Left ventricle myocardium inferior (tissue), 1 donor: Measurements from ENCODE around the gene TOMM22. TPM values are rescaled to one million over a fixed set of nuclear protein-coding genes. Genes with fewer than 3 reads are reported as not detected.

Source experiments
- DNase-seq: peaks from one replicate; pipeline ENCODE4 v3.0.0-alpha.2; 2020
- H3K27ac ChIP-seq: fragments of 200-600 bp; replicated peaks from 2 replicates; pipeline ENCODE4 v1.8.0; 2021
- H3K27me3 ChIP-seq: fragments of 200-600 bp; 2 replicates; pipeline ENCODE4 v1.8.0; 2021; ENCODE audit warnings: low read depth
- H3K36me3 ChIP-seq: fragments of 200-600 bp; 2 replicates; pipeline ENCODE4 v1.8.0; 2021
- H3K4me1 ChIP-seq: fragments of 200-600 bp; 2 replicates; pipeline ENCODE4 v1.8.0; 2021
- H3K4me3 ChIP-seq: fragments of 200-600 bp; 2 replicates; pipeline ENCODE4 v1.8.0; 2021; ENCODE audit warnings: mild to moderate bottlenecking, moderate library complexity
- H3K9me3 ChIP-seq: fragments of 200-600 bp; replicated peaks from 2 replicates; pipeline ENCODE4 v1.8.0; 2021
- intact Hi-C: fragments of 100-400 bp; cut with micrococcal nuclease; formaldehyde crosslinking; loops from one replicate; pipeline ENCODE4 v1.11.0; 2022
- total RNA-seq: library from RNA; stranded (reverse); fragmentation: NEBNext Ultra II Directional; extraction: Animal tissue kit (Norgen Biotek cat#: 25700); gene quantifications from one replicate; pipeline ENCODE4 v1.2.1, GENCODE V29; 2021
- TF ChIP-seq, protein P1 (sequence below): fragments of 200-600 bp; IDR thresholded peaks from 2 replicates; pipeline ENCODE4 v1.8.0; 2021; ENCODE audit warnings: antibody characterized with exemption, mild to moderate bottlenecking, borderline replicate concordance
- donor health status: DM: no; HTN: yes; CAD: no; lungs with severe emphysema.

The TOMM22 gene
- total RNA-seq, 1 donor from 2014 or later, result 66.6 TPM

DNA sequence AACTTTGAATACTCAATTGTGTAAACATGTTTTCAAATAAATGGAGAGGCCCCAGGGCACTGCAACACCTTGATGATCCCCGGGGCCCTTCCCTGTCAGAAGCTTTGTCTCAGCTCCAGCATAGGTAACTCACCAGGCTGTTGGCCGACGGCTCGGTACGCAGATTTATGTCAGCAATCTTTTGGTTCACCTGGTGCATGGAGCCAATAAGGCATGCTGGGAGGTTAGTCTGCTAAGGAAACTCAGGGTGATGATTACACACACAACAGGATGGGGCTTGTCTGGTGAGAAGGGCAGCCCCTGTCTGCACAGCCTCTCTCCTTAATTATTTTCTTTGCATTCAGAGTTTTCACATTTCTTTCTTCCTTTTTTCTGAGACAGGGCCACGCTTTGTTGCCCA, 36.3 kb upstream of the TOMM22 start:
- intact Hi-C loops, result no loop called here
- Histone ChIP-seq H3K9me3 (no peaks in the 10 kb centered on the region), H3K4me3 (no peak overlapping the region), H3K36me3 (no peaks in the 10 kb centered on the region), H3K27me3 (no peaks in the 10 kb centered on the region), H3K4me1 (no peaks in the 10 kb centered on the region), H3K27ac (no peak overlapping the region)
- TF ChIP-seq, protein P1, sequence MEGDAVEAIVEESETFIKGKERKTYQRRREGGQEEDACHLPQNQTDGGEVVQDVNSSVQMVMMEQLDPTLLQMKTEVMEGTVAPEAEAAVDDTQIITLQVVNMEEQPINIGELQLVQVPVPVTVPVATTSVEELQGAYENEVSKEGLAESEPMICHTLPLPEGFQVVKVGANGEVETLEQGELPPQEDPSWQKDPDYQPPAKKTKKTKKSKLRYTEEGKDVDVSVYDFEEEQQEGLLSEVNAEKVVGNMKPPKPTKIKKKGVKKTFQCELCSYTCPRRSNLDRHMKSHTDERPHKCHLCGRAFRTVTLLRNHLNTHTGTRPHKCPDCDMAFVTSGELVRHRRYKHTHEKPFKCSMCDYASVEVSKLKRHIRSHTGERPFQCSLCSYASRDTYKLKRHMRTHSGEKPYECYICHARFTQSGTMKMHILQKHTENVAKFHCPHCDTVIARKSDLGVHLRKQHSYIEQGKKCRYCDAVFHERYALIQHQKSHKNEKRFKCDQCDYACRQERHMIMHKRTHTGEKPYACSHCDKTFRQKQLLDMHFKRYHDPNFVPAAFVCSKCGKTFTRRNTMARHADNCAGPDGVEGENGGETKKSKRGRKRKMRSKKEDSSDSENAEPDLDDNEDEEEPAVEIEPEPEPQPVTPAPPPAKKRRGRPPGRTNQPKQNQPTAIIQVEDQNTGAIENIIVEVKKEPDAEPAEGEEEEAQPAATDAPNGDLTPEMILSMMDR, result no peak
- DNase-seq, result no peak

DNA sequence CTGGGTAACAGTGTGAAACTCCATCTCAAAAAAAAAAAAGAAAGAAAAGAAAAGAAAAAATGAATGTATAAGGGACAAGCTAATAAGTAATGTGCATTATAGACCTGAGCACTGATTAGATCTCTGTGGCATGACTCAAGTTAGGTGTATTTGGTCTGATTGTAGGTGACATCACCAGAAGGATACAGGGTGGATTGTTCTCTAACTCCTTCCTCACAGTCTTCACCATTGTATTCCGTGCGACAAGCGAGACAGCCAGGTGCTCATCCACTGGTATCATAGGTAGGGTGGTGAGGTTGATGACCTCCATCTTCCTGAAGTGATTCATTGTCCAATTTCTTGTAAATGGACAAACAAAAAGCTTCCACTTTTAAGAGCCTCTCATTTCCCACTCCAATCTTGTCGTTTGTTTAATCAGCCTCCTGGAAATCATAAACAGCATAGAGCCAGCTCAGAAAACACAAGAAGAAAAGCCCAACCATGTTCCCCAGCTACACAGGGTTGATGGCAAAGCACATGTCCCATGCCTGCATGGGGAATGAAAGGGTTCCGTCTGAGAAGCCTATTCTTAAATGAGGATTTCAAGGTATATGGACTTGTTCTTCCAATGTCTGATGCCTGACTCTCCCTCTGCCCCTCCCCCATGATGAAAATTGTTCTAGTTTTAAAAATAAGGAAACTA, 31.8 kb upstream of the TOMM22 start:
- Histone ChIP-seq H3K36me3 (no peaks in the 10 kb centered on the region), H3K9me3 (no peaks in the 10 kb centered on the region), H3K4me3 (no peak overlapping the region), H3K27ac (no peak overlapping the region), H3K27me3 (no peaks in the 10 kb centered on the region), H3K4me1 (no peaks in the 10 kb centered on the region)
- no peak for DNase-seq
- intact Hi-C loops, result no loop called here
- TF ChIP-seq, protein P1, result no peak

DNA sequence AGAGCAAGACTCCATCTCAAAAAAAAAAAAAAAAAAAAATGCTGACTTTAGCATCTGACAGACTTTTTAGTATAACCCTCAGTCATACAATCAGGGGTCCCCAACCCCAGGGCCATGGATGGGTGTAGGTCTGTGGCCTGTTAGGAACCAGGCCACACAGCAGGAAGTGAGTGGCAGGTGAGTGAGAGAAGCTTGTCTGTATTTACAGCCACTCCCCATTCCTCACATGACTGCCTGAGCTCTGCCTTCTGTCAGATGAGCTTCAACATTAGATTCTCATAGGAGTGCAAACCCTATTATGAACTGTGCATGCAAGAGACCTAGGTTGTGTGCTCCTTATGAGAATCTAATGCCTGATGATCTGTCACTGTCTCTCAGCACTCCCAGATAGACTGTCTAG, 28.9 kb upstream of the TOMM22 start:
- Histone ChIP-seq H3K4me3 (no peak overlapping the region), H3K4me1 (peaks cover 25% of the 10 kb centered on the region), H3K27me3 (no peaks in the 10 kb centered on the region), H3K27ac (no peak overlapping the region), H3K36me3 (no peaks in the 10 kb centered on the region), H3K9me3 (no peaks in the 10 kb centered on the region)
- TF ChIP-seq, protein P1, result no peak
- intact Hi-C loops, result no loop called here
- no peak for DNase-seq

DNA sequence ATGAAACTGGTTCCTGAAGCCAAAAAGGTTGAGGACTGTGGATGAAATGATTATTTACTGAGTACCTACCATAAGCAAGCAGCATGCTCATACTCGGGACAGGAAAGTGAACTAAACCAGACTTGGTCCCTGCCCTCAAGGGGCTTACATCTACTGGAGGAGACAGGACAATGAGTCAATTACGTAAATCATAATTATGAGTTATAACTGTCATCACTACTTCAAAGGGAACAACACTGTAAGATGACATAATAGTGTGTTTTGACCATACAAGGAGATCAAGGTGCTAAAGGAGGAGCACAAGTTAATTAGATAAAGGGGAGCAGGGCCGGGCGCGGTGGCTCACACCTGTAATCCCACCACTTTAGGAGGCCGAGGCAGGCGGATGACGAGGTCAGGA, 28.0 kb upstream of the TOMM22 start:
- Histone ChIP-seq H3K4me1 (peaks cover 33% of the 10 kb centered on the region), H3K27ac (no peak overlapping the region), H3K36me3 (no peaks in the 10 kb centered on the region), H3K27me3 (no peaks in the 10 kb centered on the region), H3K9me3 (no peaks in the 10 kb centered on the region), H3K4me3 (no peak overlapping the region)
- DNase-seq, result no peak
- intact Hi-C loops, result no loop called here
- TF ChIP-seq, protein P1, result no peak

DNA sequence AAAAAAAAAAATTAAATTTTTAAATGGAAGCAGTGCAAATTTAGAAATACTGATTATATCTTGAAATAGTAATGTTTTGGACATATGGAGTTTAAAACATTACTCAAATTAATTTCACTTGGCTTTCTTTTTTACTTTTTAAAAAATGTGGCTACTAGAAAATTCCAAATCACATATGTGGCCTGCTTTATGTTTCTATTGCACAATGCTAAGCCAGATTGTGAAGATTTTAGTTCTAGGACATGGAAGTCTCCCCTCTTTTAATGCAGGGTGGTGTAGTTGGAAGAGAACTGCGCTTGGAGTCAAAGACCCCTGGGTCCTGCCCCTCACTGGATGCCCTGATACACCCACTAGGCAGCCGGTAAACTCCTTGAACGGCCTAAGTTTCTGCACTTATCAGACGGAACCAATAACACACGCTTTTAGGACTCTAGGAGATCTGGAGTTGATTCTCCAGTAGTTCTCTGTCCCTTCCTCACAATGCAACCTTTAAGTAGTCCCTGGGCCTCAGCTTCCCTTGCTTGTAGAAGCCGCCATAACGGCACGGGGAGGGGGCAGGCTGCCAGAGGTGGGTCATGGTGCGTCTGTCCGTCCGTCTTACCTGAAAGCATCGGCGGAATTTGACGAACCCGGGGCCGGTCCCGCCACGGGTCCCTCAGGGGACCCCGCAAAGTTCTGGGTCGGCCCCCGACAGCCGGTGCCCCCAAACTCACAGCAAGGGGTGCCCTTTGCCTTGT, 26.1 kb upstream of the TOMM22 start:
- no peaks in the 10 kb centered on the region for H3K36me3 ChIP-seq
- peak overlapping the region; percentile 99 for H3K4me3 ChIP-seq
- peaks cover 33% of the 10 kb centered on the region for H3K4me1 ChIP-seq
- no peak for DNase-seq
- intact Hi-C loops, result no loop called here
- H3K27ac ChIP-seq, result peak overlapping the region; percentile 96
- TF ChIP-seq, protein P1, result no peak
- H3K9me3 ChIP-seq, result no peaks in the 10 kb centered on the region
- no peaks in the 10 kb centered on the region for H3K27me3 ChIP-seq
